Hippocampal formation (tissue), 2 donors: Measurements from ENCODE around the gene MBD3L2.
"Not testable (repeated sequence)": the region's sequence is repeated elsewhere in the genome, so short reads cannot be mapped to it uniquely, and the experiment has no call there.

Source experiments
- DNase-seq, 2 donors: peaks; one replicate each; lab custom pipeline; 2025; lab: John Stamatoyannopoulos, UW

MBD3L2 gene

GRCh38 chr19:7049021-7049420 lies at the start of gene MBD3L2:
MBD3L2 (plus strand) TSS chr19:7049321; CDS start chr19:7049374, 53 bp downstream.
- DNase-seq, result not testable (repeated sequence)

GRCh38 chr19:6999933-7000332 lies 49.2 kb upstream of the MBD3L2 start:
- DNase-seq, result no peak

- DNase-seq, result peak in 1 of 2 donors; percentile 8
Measured at GRCh38 chr19:7000333-7000732, 48.8 kb upstream of the MBD3L2 start.

- no peak for DNase-seq
Measured at GRCh38 chr19:7000816-7001215, 48.3 kb upstream of the MBD3L2 start.

GRCh38 chr19:7004313-7004931 lies 44.7 kb upstream of the MBD3L2 start:
- no peak for DNase-seq

- DNase-seq, result no peak
Measured at GRCh38 chr19:7006135-7006704, 42.9 kb upstream of the MBD3L2 start.

GRCh38 chr19:7007859-7008258 lies 41.3 kb upstream of the MBD3L2 start:
- no peak for DNase-seq

- DNase-seq, result no peak
Measured at GRCh38 chr19:7010722-7011593, 38.2 kb upstream of the MBD3L2 start.

- no peak for DNase-seq
Measured at GRCh38 chr19:7013678-7014077, 35.4 kb upstream of the MBD3L2 start.

GRCh38 chr19:7018828-7019227 lies 30.3 kb upstream of the MBD3L2 start:
- DNase-seq, result no peak

GRCh38 chr19:7021331-7021730 lies 27.8 kb upstream of the MBD3L2 start, which contains the start of gene MBD3L2B:
MBD3L2B (minus strand) TSS chr19:7021431; CDS start chr19:7021397, 34 bp downstream.
- DNase-seq, result not testable (repeated sequence)

GRCh38 chr19:7028790-7029189 lies 20.3 kb upstream of the MBD3L2 start:
- not testable (repeated sequence) for DNase-seq

- DNase-seq, result not testable (repeated sequence)
Measured at GRCh38 chr19:7030278-7030677, 18.8 kb upstream of the MBD3L2 start, which contains the start of gene MBD3L5. MBD3L5 (plus strand) TSS chr19:7030578; CDS start chr19:7030612, 34 bp downstream.

GRCh38 chr19:7040079-7040478 lies 9.0 kb upstream of the MBD3L2 start, which contains the start of gene MBD3L4:
MBD3L4 (minus strand) TSS chr19:7040179; CDS start chr19:7040144, 35 bp downstream.
- not testable (repeated sequence) for DNase-seq

- DNase-seq, result not testable (repeated sequence)
Measured at GRCh38 chr19:7041563-7041962, 7.6 kb upstream of the MBD3L2 start.

- not testable (repeated sequence) for DNase-seq
Measured at GRCh38 chr19:7051421-7051820, 2.3 kb downstream of the MBD3L2 start.

- not testable (repeated sequence) for DNase-seq
Measured at GRCh38 chr19:7052896-7053295, 3.8 kb downstream of the MBD3L2 start.

- DNase-seq, result not testable (repeated sequence)
Measured at GRCh38 chr19:7054635-7055368, 5.7 kb downstream of the MBD3L2 start.

GRCh38 chr19:7055679-7056078 lies 6.6 kb downstream of the MBD3L2 start:
- DNase-seq, result not testable (repeated sequence)

GRCh38 chr19:7056371-7056770 lies 7.2 kb downstream of the MBD3L2 start:
- DNase-seq, result not testable (repeated sequence)

GRCh38 chr19:7058576-7058975 lies 9.5 kb downstream of the MBD3L2 start, which contains the start of gene MBD3L3:
MBD3L3 (minus strand) TSS chr19:7058676; CDS start chr19:7058605, 71 bp downstream.
- DNase-seq, result not testable (repeated sequence)
